GM10847 (cell line): ENCODE measurements around the gene SRMS.

Experiments used
- POLR2A ChIP-seq: IDR thresholded peaks from 2 replicates; pipeline ENCODE4 v1.6.1; 2011; ENCODE audit not compliant: insufficient read length; ENCODE audit errors: extremely low read depth

SRMS gene

GRCh38 chr20:63500151-63500901, 47.2 kb downstream of the SRMS start:
- no peak for TF ChIP-seq POLR2A

DNA sequence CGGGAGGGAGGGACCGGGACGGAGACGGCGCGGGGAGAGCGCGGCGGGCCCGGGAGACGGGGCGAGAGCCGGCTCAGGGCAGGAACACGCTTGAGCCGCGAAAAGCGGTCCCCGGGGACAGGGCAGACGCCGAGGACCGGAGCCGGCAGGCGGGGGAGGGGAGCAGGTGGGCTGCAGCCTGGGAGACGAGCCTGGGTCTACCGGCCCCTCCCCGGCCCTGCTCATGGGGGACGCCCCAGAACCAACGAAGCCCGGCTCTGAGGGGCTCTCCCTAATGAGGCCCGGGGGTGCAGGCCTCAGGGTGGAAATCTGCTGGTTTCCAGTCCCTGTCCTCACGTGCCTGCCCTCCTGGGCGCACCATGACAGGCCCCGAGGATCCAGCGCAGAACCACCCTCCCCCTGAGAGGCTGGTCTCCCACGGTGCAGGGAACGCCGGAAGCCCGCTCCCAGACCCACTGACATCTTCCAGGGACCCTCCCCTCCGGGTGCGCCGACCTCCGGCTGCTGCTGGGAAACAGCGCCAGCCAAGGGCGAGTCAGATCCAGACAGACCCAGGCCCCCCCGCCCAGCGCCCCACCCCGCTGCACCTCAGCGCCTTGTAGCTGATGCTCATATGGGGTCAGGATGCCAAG, 48.1 kb downstream of the SRMS start:
- no peak for TF ChIP-seq POLR2A

GRCh38 chr20:63498960-63499337, 48.6 kb downstream of the SRMS start, which contains the start of gene EEF1A2:
Gene EEF1A2 (minus strand): TSS chr20:63499083. CDS start chr20:63497763, 1,320 bp downstream.
- TF ChIP-seq POLR2A = no peak

- TF ChIP-seq POLR2A = no peak
These were observed 49.3 kb downstream of the SRMS start for GRCh38 chr20:63497946-63498935.

GRCh38 chr20:63497138-63497945, 50.2 kb downstream of the SRMS start:
- TF ChIP-seq POLR2A = no peak

DNA sequence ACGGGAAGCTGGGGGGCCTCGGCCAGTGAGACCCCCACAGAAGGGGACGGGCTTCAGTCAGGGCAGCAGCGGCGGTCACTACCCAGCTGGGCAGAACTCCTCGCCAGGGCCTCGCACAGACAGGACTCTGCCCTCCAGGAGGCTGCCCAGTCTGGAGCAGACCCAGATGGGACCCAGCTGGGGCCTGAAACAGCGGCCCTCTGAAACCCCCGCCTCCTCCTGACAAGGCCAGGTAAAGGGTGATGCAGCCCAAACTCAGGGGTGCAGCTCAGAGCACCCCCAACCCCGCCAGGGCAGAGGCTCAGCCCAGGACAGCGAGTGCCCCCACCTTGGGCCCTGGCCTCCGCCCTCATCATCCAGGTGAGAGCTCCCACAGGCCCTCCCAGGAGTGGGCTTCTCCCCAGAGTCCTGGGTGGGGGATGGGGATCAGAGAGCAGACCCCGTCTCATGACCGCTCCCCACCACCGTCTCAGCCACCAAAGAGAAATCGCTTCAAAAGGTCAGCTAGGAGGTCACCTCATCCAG, 50.9 kb downstream of the SRMS start:
- no peak for TF ChIP-seq POLR2A

DNA sequence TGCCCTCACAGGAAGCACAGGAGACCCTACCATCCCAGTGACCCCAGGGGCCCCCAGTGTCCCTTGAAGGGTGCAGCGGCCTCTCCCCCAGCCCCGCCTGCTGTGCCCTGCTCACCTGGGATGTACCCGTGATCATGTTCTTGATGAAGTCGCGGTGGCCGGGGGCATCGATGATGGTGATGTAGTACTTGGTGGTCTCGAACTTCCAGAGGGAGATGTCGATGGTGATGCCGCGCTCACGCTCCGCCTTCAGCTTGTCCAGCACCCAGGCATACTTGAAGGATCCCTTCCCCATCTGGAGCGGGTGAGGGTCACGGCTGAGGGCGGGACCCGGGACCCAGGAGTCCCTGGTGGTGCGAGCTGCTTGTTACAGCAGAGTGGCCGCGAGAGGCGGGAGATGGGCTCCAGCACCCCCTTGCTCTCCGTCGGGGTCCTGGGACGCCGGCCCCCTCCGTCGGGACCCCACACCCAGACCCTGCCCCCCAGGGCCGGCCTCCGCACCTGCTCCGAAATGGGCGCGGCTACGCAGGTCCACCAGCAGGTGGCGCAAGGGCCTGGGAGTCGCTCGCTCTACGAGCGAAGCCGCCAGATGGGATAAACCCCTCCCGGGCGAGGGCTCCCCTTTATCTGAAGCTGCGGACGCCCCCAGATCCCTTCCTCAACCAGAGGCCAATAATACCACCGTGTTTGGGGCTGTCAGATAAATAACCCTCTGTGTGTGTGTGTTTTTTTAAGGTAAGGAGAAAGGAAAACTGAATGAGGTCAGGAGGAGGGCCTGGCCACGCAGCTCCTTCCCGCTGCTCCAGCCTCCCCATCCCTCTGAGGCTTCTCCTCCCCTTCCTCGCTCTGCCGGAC, 51.6 kb downstream of the SRMS start:
- TF ChIP-seq POLR2A = no peak

DNA sequence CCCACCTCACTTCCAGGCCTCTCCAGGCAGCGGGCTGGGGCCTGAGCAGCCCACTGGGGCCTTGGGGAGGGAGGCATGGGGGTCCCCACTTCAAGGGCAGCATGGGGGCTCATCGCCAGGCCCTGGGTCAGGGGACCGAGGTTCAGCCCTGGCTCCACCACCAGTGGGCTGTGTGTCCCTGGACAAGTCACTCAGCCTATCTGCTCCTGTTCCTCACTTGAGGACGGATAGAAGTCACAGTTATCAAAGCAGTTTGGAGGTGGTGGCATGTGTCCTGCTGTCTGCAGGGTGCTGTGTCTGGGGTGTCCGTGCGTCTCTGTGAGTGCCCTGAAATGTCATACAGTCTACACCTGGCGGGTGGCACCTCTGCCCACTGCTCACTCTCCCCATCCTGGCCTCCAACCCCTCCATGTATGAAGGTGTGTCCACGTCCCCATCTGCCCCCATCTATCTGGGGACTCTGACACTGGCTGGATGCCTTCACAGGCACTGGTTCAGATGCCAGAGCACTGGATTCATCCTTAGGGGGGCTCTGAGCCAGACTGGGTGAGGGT, 52.3 kb downstream of the SRMS start:
- TF ChIP-seq POLR2A = no peak

DNA sequence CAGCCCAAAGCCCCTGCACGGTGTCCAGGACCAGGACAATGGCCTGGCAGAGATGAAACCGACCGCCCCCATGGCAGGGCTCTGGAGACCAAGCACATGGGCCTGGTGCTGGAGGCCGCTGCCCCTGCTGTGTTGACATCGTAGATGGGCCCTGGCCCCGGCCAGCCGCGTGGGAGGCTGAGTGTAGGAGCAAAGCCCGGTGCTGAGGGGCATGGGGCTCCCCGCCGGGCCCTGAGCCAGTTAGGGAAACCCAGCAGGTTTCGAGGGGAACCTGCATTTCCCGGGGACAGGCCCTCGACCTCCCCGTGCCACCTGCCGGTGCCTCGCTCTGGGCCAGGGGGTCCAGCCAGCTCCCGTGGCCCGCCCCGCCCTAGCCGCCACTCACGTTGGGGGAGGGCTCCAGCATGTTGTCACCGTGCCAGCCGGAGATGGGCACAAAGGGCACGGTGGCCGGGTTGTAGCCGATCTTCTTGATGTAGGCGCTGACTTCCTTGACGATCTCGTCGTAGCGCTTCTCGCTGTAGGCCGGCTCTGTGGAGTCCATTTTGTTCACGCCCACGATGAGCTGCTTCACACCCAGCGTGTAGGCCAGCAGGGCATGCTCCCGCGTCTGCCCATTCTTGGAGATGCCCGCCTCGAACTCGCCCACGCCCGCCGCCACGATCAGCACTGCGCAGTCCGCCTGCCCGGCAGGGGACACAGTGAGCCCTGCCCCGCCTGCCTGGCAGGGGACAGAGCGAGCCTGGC, 53.0 kb downstream of the SRMS start:
- no peak for TF ChIP-seq POLR2A

DNA sequence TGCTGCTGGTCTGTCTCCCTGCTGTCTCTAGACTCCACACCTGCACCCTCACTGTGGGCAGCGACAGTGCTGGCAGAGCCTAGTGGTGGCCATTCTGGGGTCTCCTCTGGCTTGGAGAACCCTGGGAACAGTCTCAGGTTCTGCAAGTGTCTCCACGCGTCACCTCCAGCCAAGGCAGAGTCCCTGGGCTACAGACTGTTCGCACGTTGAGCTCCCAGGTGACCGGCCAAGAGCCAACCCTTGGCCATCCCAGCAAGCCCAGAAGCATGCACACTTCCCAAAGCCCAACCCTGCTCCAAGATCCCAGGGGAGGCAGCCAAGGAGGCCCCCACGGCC, 53.5 kb downstream of the SRMS start:
- no peak for TF ChIP-seq POLR2A

DNA sequence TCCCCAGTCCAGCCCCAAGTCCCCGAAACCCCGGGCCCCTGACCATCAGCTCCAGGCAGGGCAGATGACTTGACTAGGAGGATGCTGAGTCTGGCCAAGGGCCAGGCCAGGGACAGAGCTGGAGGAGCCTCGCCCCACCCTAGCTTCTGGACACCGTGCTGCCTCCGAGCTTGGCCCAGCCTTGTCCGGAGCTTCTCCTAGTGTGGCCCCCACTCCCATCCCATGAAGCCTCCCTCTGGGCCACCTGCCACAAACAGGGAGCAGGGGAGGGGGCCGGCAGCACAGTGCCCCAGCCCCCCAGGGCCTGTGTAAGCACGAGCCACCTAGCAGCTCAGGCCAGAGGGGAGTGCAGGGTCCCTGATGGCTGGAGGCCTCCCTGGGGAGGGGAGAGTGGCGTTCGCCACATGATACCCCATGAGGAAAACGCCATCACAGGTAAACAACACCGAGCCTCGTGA, 54.0 kb downstream of the SRMS start:
- TF ChIP-seq POLR2A = no peak

DNA sequence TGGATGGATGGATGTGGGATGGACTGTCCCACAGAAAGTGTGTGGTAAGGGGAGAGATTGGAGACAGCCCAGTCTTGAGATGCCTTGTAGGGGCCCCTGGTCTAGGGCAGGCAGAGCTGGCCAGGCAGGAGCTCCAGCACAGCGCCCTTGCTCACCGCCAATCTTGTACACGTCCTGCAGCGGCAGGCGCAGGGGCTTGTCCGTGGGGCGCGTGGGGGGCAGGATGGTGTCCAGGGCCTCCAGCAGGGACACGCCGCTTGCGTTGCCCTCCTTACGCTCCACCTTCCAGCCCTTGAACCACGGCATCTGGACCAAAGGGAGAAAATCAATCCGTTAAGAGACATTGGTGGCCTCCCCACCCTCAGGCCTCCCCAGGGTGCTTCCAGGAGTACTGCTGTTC, 54.6 kb downstream of the SRMS start:
- no peak for TF ChIP-seq POLR2A

GRCh38 chr20:63492518-63492917, 55.0 kb downstream of the SRMS start:
- TF ChIP-seq POLR2A = no peak
